NCI-H226 (cell line): ENCODE results near the gene RTP5.
"Not testable (repeated sequence)": the region's sequence is repeated elsewhere in the genome, so short reads cannot be mapped to it uniquely, and the experiment has no call there.

Experiments
- DNase-seq: peaks from one replicate; pipeline ENCODE4 v3.0.0-alpha.2; 2015

Gene RTP5

DNA sequence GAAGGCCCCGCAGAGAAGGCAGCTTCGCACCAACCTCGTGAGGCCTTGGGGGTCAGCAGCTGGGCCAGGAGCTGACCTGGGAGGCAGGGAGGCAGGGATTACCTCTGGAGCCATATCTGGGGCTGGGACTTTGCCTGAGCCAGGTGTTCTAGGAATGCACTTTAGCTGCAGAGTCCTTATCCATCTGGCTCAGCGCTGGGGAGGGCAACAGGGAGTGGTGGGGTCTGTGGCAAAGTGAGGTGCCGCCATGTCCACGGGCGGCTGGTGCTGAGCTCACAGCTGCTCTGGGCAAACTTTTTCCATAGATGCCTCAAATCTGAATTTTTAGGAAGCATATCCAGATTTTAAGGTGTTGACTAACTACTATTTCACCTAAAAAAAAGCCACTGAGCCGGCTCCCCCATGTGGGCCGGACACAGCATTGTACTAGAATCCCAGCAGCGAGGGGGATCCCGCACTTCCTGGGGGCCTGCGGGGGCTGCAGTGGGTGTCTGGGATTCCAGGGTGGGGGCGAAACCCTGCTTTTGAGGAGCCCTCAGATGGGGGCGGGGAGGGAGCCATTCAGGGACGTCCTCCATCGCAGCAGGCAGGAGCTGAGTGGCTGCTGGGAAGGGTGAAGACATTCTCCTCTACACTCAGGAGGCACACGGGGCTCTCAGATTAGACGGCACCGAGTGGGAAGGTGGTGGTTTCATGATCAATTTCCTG, 34.6 kb downstream of the RTP5 start:
- DNase-seq: no peak

DNA sequence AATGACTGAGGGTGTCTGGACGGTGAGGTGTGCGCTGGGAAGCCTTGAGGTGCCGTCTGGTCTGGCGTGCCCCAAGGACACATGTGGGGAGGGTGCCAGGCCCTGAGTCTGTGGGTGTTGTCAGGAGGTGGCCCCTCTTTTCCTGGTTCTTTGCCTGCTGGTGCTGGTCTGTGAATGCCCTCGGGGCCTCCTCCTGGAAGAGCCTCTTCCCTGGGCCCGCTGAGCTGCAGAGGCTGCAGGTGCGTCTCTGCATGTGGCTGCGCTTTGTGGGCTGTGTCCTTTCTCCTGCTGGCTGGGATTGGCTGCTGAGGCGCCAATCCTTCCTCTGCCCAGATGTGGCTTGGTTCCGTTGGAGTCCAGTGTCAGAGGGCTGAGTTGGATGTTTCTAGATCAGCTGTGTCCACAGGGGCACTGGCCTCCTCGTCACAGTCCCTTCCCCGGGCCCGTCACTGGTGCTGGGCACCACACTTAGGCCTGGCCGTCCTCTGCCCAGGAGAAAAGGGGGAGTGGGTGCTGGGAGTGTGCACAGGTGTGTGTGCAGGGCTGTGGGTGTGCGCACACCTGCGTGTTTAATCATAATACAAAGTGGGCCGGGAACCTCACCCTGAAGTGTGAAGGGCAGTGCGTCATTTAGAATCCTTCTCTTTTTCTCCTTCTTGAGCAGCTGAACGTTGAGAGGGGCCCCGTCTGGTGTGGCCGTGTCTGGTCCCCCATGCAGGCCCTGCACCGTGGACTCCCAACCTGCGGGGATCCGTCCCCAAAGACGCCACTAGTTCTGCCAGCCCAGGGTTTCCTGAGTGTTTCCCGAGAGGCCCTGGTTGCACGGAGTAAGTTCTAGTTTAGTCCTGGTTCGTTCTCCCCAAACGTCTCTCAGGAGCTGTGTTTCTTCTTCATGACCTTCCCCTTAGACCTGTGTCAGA, 35.5 kb downstream of the RTP5 start:
- DNase-seq: no peak

DNA sequence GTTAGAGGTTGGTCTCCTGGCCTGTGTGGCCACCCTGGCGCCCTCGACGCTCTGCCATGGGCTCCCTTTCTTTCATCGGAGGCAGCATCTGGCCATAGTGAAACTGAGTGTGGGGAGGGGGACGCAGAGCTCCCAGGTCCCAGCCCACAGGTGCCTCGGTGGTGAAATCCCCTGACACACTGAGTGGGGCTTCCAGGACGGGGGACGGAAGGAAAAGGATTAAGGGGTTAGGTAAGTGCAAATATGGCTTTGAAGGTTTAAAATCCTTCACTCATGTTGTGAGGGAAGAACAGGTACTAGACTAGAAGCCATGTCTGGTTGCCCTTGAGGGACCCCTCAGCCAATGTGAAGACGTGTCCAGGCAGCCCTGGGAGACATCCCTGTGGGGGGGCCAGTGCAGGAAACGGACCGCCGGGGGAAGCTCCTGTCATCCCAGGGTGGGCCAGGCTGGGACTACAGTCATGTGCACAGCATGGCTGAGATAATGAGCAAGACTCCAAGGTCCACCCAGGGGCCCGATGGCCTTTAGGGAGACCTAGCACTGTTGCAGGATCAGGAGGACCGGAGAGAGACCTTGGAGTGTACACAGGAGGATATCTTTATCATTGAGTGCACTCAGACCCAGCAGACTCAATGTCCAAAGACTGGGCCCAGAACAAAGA, 36.3 kb downstream of the RTP5 start:
- DNase-seq: no peak

DNA sequence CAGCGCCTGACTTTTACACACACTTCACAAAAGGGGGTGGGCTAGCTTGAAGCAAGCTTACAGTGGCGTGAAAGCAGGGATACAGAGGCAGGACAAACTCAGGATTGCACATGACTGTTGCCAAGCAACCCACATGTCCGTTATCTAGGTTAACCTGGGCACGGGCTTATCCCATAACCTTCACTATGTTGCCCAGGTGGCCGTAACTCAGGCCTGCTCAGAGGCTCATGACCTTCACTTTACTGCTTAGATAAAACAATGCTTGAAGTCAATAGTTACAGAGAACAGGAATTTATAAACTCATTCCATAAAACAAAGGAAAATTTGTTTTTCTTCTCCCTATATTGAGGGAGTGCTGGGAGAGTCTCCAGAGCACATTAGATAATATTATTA, 36.8 kb downstream of the RTP5 start:
- not testable (repeated sequence) for DNase-seq

DNA sequence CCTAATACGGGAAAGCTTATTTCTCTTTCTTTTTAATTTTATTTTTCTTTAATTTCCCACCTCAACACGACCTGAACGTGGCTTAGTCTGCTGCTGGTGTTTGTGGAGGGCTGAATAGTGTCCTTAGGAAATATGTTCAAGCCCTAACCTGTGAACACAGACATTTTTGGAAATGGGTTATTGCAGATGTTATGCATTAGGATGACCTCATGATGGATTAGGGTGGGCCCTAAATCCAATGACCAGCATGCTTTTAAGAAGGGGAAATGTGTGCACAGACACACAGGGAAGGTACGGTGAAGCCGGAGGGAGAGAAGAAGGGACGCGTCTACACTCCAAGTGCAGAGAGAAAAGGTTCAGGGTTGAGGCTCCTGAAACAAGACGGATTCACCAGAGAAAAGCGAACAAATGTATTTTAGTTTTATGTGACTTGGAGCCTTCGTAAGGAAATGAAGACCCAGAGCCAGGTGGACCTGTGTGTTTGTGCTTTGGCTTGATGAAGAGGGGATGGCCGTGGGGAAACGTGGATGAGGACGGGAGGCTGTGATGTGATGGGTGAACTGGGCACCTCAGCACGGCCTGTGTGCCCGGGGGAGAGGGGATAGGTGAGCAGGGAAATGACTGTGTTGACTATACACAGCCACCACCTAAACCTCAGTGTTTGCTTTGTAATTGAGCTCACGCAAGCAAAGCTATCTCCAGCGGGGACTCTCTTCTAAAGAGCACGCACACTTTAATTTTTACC, 37.5 kb downstream of the RTP5 start:
- DNase-seq: no peak

DNA sequence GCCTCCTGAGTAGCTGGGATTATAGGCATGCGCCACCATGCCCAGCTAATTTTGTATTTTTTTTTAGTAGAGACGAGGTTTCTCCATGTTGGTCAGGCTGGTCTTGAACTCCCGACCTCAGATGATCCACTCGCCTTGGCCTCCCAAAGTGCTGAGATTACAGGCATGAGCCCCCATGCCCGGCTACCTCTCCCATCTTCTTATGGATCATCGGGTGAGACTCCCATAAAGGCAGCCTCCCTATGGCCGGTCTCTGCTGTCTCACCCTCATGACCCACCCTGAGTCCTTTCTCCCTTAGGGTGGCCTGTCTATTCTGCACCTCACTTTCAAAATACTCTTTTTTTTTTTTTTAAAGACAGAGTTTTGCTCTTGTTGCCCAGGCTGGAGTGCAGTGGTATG, 38.3 kb downstream of the RTP5 start:
- DNase-seq: not testable (repeated sequence)

DNA sequence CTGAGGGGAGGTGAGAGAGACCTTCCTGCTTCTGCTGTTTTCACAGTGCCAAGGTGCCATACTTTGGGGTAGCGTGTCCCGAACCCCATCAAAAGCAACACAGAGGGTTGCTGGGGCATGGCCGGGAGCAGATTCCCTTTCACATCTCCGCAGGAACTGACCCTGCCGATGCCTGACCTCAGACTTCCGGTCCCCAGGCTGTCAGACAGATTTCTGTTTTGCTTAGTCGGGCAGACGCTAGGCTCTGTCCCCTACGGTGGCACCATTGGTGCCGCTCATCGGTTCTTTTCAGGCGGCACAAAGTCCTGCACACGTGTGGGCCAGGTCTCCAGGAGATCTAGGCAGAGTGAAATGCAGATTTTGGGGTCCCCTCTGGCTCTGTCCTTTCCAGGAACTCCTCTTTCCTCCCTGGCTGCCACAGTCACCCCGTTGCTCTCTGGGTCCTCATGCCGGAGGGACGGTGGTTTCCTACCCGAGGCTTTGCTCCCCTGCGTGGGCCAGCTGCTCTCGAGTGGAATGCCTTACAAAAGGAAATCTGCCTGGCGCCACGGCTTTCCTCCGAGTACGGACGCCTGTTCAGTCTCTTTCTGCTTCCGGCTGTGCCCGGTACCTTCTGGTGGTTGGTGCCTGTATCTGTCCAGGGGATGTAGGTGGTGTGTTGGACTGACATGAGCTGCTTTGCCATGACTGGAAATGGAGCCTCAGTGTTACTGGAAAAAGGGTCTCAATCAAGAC, 39.3 kb downstream of the RTP5 start:
- no peak for DNase-seq

DNA sequence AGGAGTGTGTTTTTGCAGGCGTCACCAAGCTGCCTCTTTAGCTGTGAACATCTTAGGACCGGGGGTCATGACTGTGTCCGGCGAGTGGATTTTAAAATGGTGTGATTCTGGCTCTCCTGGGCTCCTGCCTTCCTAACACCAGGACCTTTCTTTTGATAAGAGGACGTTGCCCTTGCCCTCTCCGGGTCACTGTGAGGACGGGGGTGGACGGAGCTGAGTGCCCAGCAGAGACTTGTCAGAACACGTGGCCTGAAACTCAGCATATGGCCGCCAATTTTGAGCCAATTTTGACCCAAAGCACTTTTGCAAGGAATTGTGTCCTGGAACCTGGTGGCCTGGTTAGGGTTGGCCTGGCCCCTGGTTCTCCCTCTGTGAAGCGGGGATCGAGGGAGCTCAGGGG, 40.2 kb downstream of the RTP5 start:
- DNase-seq: no peak

DNA sequence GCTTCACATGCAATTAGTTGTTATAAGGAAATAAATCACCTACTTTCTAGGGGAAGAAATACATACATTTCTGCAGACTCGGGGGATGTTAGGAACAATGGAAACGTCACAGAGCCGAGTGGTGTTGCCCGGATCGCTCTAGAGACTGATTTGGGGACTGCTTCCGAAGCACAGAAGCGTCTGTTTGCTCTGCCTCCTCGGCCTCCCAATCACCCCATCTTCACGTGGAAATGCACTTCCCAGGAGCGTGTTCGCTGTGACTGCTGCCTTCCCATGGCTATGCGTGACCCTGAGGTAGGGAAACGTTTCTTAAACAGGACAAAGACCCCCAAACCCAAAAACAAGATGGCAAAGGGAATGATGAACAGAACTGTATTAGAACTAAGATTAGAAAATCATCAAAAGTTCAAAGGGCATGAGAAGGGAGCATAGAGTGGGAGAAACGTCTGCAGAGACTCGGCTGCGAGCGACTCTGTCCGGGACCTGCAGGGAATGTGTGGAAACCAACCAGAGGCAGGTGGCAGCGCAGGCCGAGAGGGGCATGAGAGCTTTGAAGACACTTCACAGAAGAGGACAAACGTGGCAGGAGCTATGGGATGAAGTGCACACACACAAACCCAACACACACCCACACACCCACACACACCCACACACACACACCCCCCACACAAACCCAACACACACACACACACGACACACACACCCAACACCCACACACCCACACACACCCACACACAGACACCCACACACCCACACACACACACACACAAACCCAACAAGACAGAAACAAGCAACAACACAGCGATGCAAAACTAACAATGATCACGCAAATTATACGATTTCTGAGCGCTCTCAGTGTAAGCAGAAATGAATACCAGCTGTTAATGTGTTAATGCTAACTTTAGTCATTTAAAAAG, 41.3 kb downstream of the RTP5 start:
- DNase-seq: no peak

DNA sequence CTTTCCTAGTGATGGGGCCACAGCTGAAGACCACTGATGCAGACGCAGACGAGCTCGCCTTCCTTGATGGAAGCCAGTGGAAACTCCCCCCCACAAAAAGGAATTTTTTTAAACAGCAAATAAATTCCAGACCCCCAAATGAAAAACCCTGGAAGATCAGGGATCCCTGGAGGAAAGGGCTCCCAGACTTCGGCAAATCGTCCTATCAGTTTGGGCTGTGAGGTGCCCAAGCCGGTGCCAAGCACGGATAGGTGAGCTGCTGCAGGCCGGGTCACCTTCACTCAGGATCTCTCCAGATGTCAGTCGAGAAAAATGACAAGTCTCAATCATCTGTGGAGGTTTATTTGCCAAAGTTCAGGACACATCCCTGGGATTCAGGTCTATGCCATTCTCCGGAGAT, 42.0 kb downstream of the RTP5 start:
- no peak for DNase-seq

DNA sequence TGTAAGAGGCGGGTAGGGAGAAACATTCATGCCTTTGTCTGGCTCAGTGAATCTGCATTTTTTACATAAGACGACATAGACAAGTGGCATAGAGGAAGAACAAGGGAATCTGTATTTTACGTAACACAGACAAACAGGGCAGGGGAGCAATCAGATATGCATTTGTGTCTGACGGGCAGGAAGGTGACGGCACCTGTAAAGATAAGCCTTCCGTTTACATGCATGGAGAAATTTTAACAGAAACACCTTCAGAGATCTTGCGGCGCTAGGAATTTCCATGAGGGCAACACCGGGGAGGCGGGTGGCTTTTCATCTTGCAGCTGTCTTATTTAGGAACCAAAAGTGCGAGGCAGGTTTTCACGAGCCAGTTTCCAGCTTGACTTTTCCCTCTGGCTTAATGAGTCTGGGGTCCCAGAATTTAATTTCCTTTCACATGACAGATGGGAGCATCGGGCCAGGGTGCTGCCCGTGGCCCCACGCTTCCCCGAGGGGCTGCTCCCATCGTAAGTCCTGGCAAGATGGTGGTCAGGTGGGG, 42.6 kb downstream of the RTP5 start:
- DNase-seq: no peak

DNA sequence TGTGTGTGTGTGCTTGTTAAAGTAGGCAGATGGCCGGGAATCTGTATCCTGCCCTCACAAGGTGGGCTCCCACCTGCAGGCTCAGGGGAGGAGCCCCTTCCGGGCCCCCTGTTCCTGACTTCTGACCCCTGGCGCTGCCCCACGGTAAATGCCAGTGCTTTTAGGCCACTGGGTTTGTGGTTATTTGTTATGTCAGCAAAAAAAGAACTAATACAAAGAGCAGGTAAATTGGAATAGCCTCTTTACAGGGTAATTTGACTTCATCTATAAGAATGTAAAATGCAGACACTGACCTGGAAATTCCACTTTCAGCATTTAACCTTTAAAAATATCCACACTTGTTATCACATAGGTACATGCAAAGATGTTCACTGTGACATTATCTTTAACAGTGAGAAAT, 44.2 kb downstream of the RTP5 start:
- no peak for DNase-seq

DNA sequence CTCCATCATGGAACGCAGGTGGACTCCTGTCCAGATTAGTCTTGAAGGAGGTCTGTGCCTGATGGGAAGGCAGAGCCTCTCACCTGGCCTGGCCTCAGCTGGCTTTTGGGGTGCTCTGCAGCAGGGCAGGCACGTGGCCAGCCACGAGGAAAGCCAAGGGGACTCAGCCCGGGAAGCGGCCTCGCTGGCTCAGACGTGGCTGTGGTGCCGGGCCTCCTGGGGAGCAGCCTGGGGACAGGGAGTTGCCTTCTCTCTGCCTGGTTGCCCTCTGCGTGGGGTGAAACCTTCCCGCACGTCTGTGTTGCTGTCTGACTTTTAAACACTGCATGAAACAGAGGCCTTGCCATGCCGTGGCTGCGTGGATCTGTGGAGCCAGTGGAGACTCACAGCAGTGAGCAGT, 45.0 kb downstream of the RTP5 start:
- no peak for DNase-seq

DNA sequence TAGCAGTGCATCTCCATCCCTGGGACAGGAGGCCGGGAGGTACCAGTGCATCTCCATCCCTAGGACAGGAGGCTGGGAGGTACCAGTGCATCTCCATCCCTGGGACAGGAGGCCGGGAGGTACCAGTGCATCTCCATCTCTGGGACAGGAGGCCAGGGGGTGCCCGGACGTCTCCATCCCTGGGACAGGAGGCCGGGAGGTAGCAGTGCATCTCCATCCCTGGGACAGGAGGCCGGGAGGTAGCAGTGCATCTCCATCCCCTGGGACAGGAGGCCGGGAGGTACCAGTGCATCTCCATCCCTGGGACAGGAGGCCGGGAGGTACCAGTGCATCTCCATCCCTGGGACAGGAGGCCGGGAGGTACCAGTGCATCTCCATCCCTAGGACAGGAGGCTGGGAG, 52.1 kb downstream of the RTP5 start:
- not testable (repeated sequence) for DNase-seq

DNA sequence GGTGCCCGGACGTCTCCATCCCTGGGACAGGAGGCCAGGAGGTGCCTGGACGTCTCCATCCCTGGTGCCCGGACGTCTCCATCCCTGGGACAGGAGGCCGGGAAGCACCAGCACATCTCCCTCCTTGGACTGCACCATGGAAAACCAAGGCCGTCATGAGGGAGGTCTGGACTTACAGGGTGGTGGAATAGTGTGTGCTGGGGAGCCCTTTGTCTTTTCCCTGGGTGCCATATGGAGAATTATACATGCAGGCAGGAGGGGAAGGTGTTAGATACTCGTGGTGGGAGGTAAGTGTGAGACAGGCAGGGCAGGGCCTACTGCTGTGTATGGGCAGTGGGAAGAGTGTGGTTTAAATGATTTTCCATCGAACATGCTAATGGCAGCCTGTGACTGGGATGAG, 52.9 kb downstream of the RTP5 start:
- DNase-seq: no peak

DNA sequence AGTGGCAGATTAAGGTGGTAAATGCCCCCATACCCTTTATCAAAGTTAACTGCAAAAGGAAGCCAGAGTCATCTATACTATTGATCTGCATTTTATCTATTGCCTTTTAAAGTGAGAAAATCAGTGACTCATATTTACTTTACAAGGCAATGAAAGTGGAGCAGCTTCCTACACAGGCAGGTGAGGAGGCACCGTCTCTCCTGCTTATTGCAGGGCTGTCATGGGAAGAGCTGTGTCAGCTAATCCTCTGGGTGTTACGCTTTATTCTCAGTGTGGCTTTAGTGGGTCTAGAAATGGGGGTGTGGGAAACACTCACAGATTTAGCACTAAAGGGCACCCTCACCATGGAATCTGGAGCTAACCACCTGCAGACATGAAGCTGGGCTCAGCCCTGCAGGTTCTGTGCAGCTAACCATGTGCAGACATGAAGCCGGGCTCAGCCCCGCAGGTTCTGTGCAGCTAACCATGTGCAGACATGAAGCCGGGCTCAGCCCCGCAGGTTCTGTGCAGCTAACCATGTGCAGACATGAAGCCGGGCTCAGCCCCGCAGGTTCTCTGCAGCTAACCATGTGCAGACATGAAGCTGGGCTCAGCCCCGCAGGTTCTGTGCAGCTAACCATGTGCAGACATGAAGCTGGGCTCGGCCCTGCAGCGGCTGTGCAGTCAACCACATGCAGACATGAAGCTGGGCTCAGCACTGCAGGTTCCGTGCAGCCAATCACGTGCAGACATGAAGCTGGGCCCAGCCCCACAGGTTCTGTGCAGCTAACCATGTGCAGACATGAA, 53.5 kb downstream of the RTP5 start:
- DNase-seq: not testable (repeated sequence)
